NCI-H146 treated with DMSO at 0.1 percent for 48 hours (cell line): ENCODE results near the gene SLC25A3.
"Not testable (repeated sequence)": the region's sequence is repeated elsewhere in the genome, so short reads cannot be mapped to it uniquely, and the experiment has no call there.

Source experiments
- DNase-seq: peaks from one replicate; lab custom pipeline; 2025; ENCODE audit not compliant: unreplicated experiment; lab: John Stamatoyannopoulos, UW

SLC25A3 gene

GRCh38 chr12:98594050-98594835, 757 bp downstream of the SLC25A3 start:
- DNase-seq, result peak; percentile 30

- no peak for DNase-seq
Observed at GRCh38 chr12:98595243-98595988, 1.9 kb downstream of the SLC25A3 start.

GRCh38 chr12:98597313-98597712, 3.8 kb downstream of the SLC25A3 start:
- not testable (repeated sequence) for DNase-seq

- DNase-seq, result no peak
Observed at GRCh38 chr12:98601924-98602323, 8.4 kb downstream of the SLC25A3 start.

- DNase-seq, result no peak
Observed at GRCh38 chr12:98606359-98606988, 13.0 kb downstream of the SLC25A3 start.

GRCh38 chr12:98610596-98610995, 17.1 kb downstream of the SLC25A3 start:
- DNase-seq, result no peak

- DNase-seq, result no peak
Observed at GRCh38 chr12:98612696-98613334, 19.3 kb downstream of the SLC25A3 start.

GRCh38 chr12:98618952-98619351, 25.5 kb downstream of the SLC25A3 start:
- no peak for DNase-seq

- DNase-seq, result no peak
Observed at GRCh38 chr12:98635657-98636323, 42.3 kb downstream of the SLC25A3 start.

GRCh38 chr12:98637068-98637467, 43.6 kb downstream of the SLC25A3 start:
- DNase-seq, result no peak

- DNase-seq, result no peak
Observed at GRCh38 chr12:98638009-98638408, 44.5 kb downstream of the SLC25A3 start.

GRCh38 chr12:98639491-98639890, 46.0 kb downstream of the SLC25A3 start:
- DNase-seq, result no peak

- DNase-seq, result not testable (repeated sequence)
Observed at GRCh38 chr12:98642801-98643200, 49.3 kb downstream of the SLC25A3 start.

- peak; percentile 70 for DNase-seq
Observed at GRCh38 chr12:98644433-98644711, 50.9 kb downstream of the SLC25A3 start.

- DNase-seq, result peak; percentile 95
Observed at GRCh38 chr12:98644712-98645571, 51.5 kb downstream of the SLC25A3 start, which contains the start of the genes APAF1 and IKBIP. TSS of gene APAF1 (plus strand) at chr12:98645290. CDS start at chr12:98648360, 3,070 bp downstream. TSS of gene IKBIP (minus strand) at chr12:98644788. CDS start at chr12:98644701, 87 bp downstream.

GRCh38 chr12:98645572-98646067, 52.1 kb downstream of the SLC25A3 start:
- no peak for DNase-seq

- no peak for DNase-seq
Observed at GRCh38 chr12:98646294-98647090, 53.0 kb downstream of the SLC25A3 start.

- DNase-seq, result no peak
Observed at GRCh38 chr12:98651328-98651727, 57.8 kb downstream of the SLC25A3 start.
